HEK293T (cell line): Measurements from ENCODE around the gene LSAMP.

ENCODE experiments used
- CTCF ChIA-PET: fragments of 350-600 bp; formaldehyde crosslinking; extraction: SDS; loops from one replicate; lab custom pipeline; 2021; ENCODE audit warnings: antibody characterized with exemption, inconsistent platforms; lab: Yijun Ruan, JAX
- POLR2A ChIA-PET: fragments of 350-600 bp; formaldehyde crosslinking; extraction: SDS; loops from one replicate; lab custom pipeline; 2020; ENCODE audit warnings: antibody characterized with exemption, inconsistent platforms; lab: Yijun Ruan, JAX
- DNase-seq: peaks from one replicate; pipeline ENCODE4 v3.0.0; 2012; ENCODE audit warnings: mixed read lengths; ENCODE audit errors: extremely low spot score
- ARNT ChIP-seq: fragments of 450-650 bp; IDR thresholded peaks from 2 replicates; pipeline ENCODE4 v1.6.1; 2017; ENCODE audit warnings: mild to moderate bottlenecking
- BHLHE40 ChIP-seq: fragments of 450-650 bp; IDR thresholded peaks from 2 replicates; pipeline ENCODE4 v1.6.1; 2016; ENCODE audit warnings: mild to moderate bottlenecking, moderate library complexity, borderline replicate concordance
- CTBP1 ChIP-seq: fragments of 450-650 bp; IDR thresholded peaks from 2 replicates; pipeline ENCODE4 v1.6.1; 2016; ENCODE audit warnings: borderline replicate concordance
- ELF4 ChIP-seq: fragments of 450-650 bp; IDR thresholded peaks from 2 replicates; pipeline ENCODE4 v1.6.1; 2017; ENCODE audit warnings: antibody characterized with exemption
- FOXA1 ChIP-seq: fragments of 450-650 bp; IDR thresholded peaks from 2 replicates; pipeline ENCODE4 v1.6.1; 2016; ENCODE audit warnings: mild to moderate bottlenecking
- FOXK2 ChIP-seq: fragments of 450-650 bp; IDR thresholded peaks from 2 replicates; pipeline ENCODE4 v1.6.1; 2016; ENCODE audit warnings: mild to moderate bottlenecking
- FOXM1 ChIP-seq: fragments of 450-650 bp; IDR thresholded peaks from 2 replicates; pipeline ENCODE4 v1.6.1; 2017; ENCODE audit warnings: mild to moderate bottlenecking, borderline replicate concordance
- HDGF ChIP-seq: fragments of 450-650 bp; IDR thresholded peaks from 2 replicates; pipeline ENCODE4 v1.6.1; 2017; ENCODE audit warnings: antibody characterized with exemption, borderline replicate concordance
- L3MBTL2 ChIP-seq: fragments of 450-650 bp; conservative IDR thresholded peaks from 2 replicates; pipeline ENCODE4 v1.6.1; 2016; ENCODE audit warnings: mild to moderate bottlenecking
- LEF1 ChIP-seq: fragments of 450-650 bp; IDR thresholded peaks from 2 replicates; pipeline ENCODE4 v1.6.1; 2017; ENCODE audit warnings: mild to moderate bottlenecking, borderline replicate concordance
- NFRKB ChIP-seq: fragments of 450-650 bp; IDR thresholded peaks from 2 replicates; pipeline ENCODE4 v1.6.1; 2016; ENCODE audit warnings: mild to moderate bottlenecking, moderate library complexity
- PKNOX1 ChIP-seq: fragments of 450-650 bp; IDR thresholded peaks from 2 replicates; pipeline ENCODE4 v1.6.1; 2016
- SP1 ChIP-seq: fragments of 450-650 bp; IDR thresholded peaks from 2 replicates; pipeline ENCODE4 v1.6.1; 2017
- SUZ12 ChIP-seq: fragments of 450-650 bp; IDR thresholded peaks from 2 replicates; pipeline ENCODE4 v1.6.1; 2016; ENCODE audit warnings: mild to moderate bottlenecking
- TARDBP ChIP-seq: fragments of 450-650 bp; IDR thresholded peaks from 2 replicates; pipeline ENCODE4 v1.6.1; 2016
- ZNF384 ChIP-seq: fragments of 450-650 bp; IDR thresholded peaks from 2 replicates; pipeline ENCODE4 v1.6.1; 2016

Gene LSAMP

GRCh38 chr3:116045314-116045713 is 400.0 kb downstream of the LSAMP start:
- CTCF ChIA-PET, result no interaction called here
- no peak for DNase-seq
- POLR2A ChIA-PET, result no interaction called here
- no peak for TF ChIP-seq ELF4
- TF ChIP-seq HDGF, result no peak
- TF ChIP-seq FOXM1, result no peak
- TF ChIP-seq TARDBP, result no peak
- TF ChIP-seq ZNF384, result no peak
- no peak for TF ChIP-seq L3MBTL2
- TF ChIP-seq FOXK2, result no peak
- no peak for TF ChIP-seq BHLHE40
- TF ChIP-seq LEF1, result no peak
- TF ChIP-seq SUZ12, result no peak
- TF ChIP-seq CTBP1, result no peak
- no peak for TF ChIP-seq SP1
- TF ChIP-seq NFRKB, result no peak

- POLR2A ChIA-PET, result no interaction called here
- CTCF ChIA-PET, result no interaction called here
- no peak for DNase-seq
- TF ChIP-seq FOXK2 (no peak), ZNF384 (no peak), ARNT (no peak), LEF1 (no peak), FOXA1 (no peak), L3MBTL2 (no peak)
These were observed 405.1 kb downstream of the LSAMP start for GRCh38 chr3:116040152-116040551.

- ChIA-PET CTCF (no interaction called here), POLR2A (no interaction called here)
- TF ChIP-seq TARDBP (no peak), HDGF (no peak), FOXA1 (no peak), FOXK2 (no peak)
- DNase-seq, result no peak
These were observed 405.7 kb downstream of the LSAMP start for GRCh38 chr3:116039651-116039985.

GRCh38 chr3:116038968-116039650 is 406.2 kb downstream of the LSAMP start:
- POLR2A ChIA-PET, result no interaction called here
- no peak for DNase-seq
- CTCF ChIA-PET, result no interaction called here
- TF ChIP-seq FOXA1 (no peak), NFRKB (no peak), ELF4 (no peak), SUZ12 (no peak), FOXM1 (no peak), BHLHE40 (no peak), ZNF384 (no peak), ARNT (no peak), HDGF (no peak), LEF1 (no peak), PKNOX1 (no peak), FOXK2 (no peak), L3MBTL2 (no peak), TARDBP (no peak), CTBP1 (no peak), SP1 (no peak)

- TF ChIP-seq PKNOX1, result no peak
- TF ChIP-seq FOXA1, result no peak
- no peak for TF ChIP-seq LEF1
- no peak for TF ChIP-seq FOXK2
- no peak for DNase-seq
- ChIA-PET CTCF (no interaction called here), POLR2A (no interaction called here)
These were observed 407.1 kb downstream of the LSAMP start for GRCh38 chr3:116037954-116038911.

GRCh38 chr3:116035429-116035828 is 409.9 kb downstream of the LSAMP start:
- ChIA-PET CTCF (no interaction called here), POLR2A (no interaction called here)
- DNase-seq, result no peak
- no peak for TF ChIP-seq SUZ12
- TF ChIP-seq HDGF, result no peak
- TF ChIP-seq ELF4, result no peak
- TF ChIP-seq ZNF384, result no peak
- no peak for TF ChIP-seq FOXK2
- no peak for TF ChIP-seq L3MBTL2

- ChIA-PET POLR2A (no interaction called here), CTCF (no interaction called here)
- peak; percentile 10 for DNase-seq
- TF ChIP-seq HDGF (no peak), ZNF384 (no peak), ELF4 (no peak), L3MBTL2 (no peak), FOXK2 (no peak), ARNT (no peak), SUZ12 (no peak), LEF1 (no peak), NFRKB (no peak), TARDBP (no peak), SP1 (no peak), PKNOX1 (no peak), FOXA1 (no peak), CTBP1 (no peak)
These were observed 410.5 kb downstream of the LSAMP start for GRCh38 chr3:116034794-116035193.
